Stromal cell of bone marrow (primary cell): ENCODE results near the gene ERCC8.
"Not testable (repeated sequence)": the region's sequence is repeated elsewhere in the genome, so short reads cannot be mapped to it uniquely, and the experiment has no call there.

Source experiments
- DNase-seq: peaks from one replicate; pipeline ENCODE4 v3.0.0-alpha.2; 2012; ENCODE audit warnings: low read depth

ERCC8 gene

GRCh38 chr5:60916646-60917045, 28.2 kb downstream of the ERCC8 start:
- no peak for DNase-seq

- no peak for DNase-seq
Observed at GRCh38 chr5:60903356-60903755, 41.5 kb downstream of the ERCC8 start.

- DNase-seq, result no peak
Observed at GRCh38 chr5:60896991-60897390, 47.9 kb downstream of the ERCC8 start.

DNA sequence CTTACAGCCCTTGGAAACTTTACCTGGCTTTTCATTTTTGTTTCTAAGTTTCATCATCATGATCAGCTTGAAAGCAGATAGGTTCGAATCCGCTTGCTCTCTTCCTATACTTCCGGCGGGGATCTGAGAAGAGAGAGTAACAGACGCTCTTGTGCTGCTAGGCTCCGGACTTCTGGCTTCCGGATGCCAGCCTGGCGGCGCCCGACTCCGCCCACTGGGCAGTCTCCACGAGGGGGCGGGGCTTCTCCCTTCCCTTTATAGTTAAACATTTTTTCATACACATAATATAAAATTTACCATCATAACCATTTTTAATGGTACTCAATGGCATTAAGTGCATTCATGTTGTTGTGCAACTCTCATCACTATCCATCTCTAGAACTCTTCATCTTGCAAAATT, 51.3 kb downstream of the ERCC8 start:
- no peak for DNase-seq

DNA sequence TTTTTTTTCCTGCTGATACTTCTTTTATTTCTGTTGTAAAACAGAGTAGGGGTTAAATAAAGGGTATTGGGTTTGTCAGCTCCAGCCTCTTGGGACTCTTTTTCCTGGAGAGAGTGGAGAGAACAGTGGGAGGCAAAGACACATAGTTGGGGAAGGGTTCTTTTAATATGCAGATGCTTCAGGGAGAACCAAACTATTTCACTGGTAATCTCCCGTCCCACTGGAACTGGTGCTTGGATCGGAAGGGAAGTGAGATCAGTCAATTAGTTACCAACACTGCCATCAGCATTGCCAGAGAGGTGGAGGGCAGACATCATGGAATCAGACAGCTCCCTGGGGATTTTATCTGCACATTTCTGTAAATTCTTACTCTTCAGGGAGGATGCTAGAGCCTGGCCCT, 53.2 kb downstream of the ERCC8 start:
- DNase-seq, result no peak

- DNase-seq, result no peak
Observed at GRCh38 chr5:60888359-60889061, 56.4 kb downstream of the ERCC8 start.

DNA sequence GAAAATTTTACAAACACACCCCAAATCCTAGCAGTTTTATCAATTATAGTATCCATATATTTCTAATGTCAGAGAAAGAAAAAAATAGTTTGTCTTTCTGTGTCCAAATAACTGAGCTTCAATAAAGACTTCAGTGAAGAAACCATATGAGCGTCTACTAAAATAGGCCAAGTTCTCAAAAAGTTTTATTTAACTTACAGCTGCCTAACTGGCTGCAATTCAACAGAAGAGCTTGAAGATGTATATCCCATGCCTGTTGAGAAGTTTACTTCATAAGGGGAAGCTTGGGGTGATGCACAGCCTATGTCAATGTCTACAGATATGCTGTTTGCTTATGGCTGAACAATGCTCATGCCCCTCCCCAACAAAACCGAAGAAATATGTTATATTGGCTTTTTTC, 57.1 kb downstream of the ERCC8 start:
- no peak for DNase-seq

DNA sequence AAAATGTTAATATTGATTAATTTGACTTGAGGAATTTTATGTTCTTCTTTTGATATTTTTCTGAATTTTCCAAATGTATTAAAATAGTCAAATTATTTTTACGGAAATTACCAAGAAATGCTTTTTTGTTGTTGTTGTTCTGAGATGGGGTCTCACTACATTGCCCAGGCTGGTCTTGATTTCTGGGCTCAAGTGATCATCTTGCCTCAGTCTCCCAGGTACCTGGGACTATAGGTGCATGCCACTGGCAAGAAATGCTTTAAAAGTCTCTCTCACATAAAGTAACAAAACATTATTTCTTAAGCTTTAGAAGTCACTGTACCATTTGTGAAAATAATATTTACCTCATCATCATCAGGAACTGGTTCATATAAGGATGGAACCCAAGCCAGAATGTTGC, 57.8 kb downstream of the ERCC8 start:
- no peak for DNase-seq

DNA sequence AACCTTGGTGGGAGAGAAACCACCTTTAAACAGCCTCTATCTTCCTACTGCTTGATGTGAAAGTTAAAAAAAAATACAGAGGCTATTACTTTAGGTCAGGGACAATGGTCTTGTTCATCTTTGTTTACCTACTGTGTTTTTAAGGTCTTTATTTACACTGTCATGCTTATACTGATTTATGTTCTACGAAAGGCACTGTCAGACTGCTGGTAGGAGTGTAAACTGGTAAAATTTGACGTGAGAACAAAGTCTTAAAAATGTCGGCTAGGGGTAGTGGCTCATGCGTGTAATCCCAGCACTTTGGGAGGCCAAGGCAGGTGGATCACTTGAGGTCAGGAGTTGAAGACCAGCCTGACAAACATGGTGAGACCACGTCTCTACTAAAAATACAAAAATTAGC, 58.7 kb downstream of the ERCC8 start:
- no peak for DNase-seq

DNA sequence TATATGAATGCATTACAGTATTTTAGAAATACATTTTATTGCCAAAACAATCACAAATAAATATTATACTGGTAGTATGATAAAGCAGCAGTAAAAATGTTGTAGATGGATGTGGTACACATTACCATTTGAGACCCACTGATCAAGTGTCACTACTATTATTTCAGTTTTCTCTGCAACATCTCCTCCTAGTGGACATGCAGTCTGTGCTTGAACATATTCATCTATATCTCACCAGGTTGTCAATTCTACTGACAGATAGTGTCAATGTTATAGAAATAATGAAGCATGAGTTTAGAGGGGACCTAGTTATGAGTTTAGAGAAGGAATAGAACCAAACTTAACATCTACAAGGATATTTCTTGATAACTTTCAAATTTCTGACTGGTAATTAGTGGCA, 61.6 kb downstream of the ERCC8 start:
- no peak for DNase-seq

DNA sequence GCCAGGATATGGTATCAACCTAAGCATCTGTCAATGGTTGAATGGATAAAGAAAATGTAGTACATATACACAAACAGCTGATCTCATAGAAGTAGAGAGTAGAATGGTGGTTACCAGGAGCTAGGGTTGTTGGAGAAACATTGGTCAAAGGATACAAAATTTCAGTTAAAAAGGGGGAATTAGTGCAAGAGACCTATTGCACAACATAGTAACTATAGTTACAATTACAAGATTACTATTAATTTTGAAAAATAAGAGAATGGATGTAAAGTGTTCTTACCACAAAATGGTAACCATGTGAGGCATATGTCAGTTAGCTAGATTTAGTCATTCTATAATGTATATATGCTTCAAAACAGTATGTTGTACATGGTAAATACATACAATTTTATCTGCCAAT, 72.0 kb downstream of the ERCC8 start:
- no peak for DNase-seq

DNA sequence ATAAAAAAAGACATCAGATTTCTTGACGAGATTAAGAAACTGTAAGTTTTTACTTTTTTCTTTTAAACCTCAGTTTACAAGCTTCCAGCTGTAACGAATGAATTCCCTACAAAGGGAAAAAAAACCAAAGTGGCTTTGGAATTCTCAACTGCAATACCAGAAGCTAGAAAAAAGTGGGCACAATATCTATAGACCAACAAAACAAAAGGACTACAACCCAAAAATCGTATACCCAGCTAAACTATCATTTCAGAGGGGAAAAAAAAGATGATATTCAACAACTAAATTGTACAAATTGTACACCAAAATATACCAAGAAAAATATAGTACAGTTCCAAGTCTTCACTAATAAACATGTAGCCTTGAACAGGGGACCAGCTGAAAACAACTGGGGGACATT, 74.0 kb downstream of the ERCC8 start:
- no peak for DNase-seq

DNA sequence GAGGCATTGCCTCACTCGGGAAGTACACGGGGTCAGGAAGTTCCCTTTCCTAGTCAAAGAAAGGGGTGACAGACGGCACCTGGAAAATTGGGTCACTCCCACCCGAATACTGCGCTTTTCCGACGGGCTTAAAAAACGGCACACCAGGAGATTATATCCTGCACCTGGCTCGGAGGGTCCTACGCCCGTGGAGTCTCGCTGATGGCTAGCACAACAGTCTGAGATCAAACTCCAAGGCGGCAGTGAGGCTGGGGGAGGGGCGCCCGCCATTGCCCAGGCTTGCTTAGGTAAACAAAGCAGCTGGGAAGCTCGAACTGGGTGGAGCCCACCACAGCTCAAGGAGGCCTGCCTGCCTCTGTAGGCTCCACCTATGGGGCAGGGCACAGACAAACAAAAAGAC, 84.3 kb downstream of the ERCC8 start:
- DNase-seq, result not testable (repeated sequence)

DNA sequence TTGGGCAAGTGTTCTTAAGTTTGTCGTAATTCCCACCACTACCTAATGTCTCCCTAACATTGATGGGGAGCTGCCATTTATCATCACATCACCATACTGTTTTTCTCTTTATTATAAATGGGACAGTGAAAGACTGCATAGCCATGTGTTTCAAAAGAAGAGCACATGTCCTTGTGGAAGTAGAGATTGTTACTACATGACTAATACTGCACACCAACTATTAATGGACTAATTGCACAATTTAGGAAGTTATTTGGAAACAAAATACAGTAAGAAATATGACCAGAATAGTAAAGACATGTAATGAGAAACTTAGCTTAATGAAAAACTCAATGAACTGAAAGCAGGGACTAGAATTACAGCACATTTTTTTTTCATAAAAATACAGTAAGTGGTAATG, 88.8 kb downstream of the ERCC8 start:
- DNase-seq, result no peak

- DNase-seq, result no peak
Observed at GRCh38 chr5:60852940-60853339, 91.9 kb downstream of the ERCC8 start.

- no peak for DNase-seq
Observed at GRCh38 chr5:60852317-60852716, 92.6 kb downstream of the ERCC8 start.

DNA sequence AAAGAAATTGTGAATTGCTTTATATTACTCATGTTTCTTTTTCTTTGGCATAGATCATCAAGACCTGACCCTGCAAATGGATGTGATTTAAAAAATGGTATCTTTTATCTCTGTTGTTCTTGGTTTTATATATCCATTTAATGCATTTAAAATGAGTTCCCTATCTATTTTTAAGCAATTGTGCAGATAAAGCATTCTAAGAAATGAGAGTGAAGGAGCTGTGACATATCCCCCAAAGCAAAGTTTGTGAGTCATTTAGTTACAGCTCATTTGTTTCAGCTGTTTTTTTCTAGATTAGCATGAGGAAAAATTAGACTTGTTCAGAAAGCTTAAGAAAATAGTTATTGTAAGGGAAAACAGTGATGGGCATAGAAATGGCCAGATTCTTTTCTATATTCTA, 93.2 kb downstream of the ERCC8 start:
- DNase-seq, result no peak

DNA sequence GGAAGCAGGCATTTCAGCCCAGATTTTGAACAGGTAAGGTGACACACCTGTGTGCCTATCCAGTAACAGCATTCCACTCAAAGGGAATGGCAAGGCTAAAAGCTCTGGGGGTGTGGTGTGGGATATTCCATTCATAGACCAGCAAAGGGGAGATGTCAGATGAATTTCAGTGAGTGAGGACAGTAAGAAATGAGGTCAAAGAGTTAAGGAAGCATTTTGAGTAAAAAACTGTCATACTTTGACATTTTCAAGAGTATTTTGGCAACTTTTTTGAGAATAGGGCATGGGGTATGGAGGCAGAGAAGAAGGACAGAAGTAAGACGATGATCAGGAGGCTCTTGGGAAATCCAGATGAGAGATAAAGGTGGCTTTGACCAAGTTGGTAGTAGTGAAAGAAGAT, 98.6 kb downstream of the ERCC8 start:
- no peak for DNase-seq

DNA sequence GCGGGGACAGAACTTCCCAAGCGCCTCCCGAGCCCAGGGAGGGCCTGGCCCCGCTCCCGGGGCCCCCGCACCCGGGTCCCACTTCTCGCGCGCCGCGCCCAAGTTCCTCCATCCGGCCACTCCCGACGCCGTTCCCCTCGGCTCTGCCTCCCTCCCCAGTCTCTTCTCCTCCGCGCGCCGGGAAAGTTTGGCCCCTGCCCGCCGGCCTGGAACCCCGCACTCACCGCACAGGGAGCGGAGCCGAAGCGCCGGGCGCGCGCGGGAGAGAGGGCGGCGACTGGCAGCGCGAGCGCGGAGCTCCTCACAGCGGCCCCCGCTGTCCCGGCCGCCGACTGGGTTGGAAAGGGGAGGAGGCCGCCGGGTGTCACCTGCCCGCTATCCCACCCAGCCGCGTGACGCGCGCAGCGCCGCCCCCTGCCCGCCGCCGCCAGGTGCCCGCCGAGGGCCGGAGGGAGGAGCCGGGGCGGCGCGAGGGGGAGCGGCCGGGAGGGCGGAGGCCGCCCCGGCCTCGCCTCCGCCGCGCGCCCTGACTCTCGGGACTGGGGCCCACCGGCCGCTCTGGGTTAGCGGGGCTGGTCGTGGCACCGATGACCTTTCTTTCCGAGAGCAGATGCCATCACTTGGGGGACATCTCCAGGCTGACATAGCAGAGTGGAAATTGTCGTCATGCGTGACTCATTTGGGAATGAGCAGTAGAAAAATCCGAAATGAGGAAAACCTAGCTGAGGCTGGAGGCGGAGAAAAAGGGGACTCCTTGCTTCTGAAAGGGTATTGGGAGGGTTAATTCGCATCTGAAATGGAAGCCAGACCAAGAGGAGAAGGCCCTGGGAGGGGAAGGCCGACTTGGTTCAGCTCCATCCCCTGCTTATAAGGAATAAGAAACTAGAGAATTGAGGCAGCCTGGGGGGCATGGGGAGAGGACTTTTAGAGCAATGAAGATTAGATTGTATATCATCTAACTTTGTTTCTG, 100.6 kb downstream of the ERCC8 start, which contains the start of gene ELOVL7:
Gene ELOVL7 (minus strand): TSS at position 334 of the 970 bp plus-strand sequence. CDS start 56,872 bp downstream, outside the sequence.
- peak; percentile 7 for DNase-seq

DNA sequence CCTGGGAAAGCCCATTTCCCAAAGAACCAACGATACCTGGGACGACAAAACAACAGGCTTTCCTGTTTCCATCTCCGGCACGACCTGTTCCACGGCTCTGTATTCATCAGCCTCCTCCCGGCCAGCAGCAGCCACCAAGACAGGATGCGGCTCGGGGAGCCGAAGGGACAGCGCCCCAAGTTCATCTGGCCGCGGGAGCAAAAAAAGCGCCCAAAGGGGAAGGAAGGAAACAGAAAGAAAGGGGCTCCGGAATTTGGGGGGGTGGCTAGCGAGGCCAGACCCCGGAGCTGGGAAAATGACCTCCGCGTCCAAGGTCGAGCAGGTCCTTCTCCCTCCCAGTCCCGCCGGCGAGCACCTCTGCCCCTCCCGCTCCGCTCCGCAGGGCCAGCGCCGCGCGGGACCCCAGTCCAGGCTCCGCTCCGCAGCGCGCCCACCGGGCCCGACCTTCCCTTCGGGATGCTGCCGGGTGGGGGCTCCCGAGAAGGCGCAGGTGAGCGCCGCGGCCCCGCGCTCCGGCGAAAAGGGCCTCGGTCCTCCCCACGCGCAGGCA, 101.4 kb downstream of the ERCC8 start:
- no peak for DNase-seq

DNA sequence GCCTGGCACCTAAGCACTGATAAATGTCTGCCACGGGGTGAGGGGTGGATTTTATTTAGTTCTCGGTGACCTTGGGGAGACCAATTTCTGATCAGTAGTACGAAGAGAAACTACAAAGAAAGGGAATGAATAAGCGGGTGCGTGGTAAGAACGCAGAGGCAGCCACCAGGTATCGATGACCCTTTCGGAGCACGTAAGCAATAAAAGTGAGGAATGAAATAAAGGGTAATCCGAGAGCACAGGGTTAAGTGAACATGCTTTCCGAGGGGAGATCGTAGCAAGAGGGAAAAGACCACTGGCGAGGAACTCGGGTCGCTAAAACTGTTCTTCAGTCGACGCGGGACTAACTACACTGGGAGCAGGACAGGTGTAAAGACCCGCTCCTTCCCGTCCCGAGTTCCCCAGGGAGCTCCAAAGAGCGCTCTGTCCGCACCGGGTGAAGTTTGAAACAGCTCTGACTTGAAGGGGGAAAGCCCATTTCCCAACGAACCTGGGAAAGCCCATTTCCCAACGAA, 101.9 kb downstream of the ERCC8 start:
- DNase-seq, result no peak

- no peak for DNase-seq
Observed at GRCh38 chr5:60841361-60841760, 103.5 kb downstream of the ERCC8 start.

DNA sequence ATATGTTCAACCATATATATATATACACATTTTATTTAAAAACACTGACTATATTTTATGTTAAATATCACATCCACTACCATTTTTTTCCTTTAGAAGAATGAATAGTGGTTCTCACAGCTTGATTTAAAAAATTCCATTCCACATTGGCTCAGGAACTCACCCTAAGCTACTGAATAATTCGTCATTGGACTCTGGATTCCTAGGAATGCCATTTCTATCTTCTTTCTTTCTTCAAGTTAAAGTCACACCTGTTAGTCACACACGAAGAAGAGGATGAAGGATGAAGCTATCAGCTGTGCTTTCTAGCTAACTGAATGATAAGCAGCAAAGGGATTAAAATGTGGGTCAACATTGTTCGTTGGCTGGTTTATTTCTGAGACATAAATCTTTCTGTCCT, 108.7 kb downstream of the ERCC8 start:
- DNase-seq, result no peak
